Endodermal cell (in vitro differentiated cells): Measurements from ENCODE around the gene KCNH4. TPM values are rescaled to one million over a fixed set of nuclear protein-coding genes. Genes with fewer than 3 reads are reported as not detected.
"Not testable (repeated sequence)": the region's sequence is repeated elsewhere in the genome, so short reads cannot be mapped to it uniquely, and the experiment has no call there.

Experiments used
- DNase-seq: peaks from one replicate; pipeline ENCODE4 v3.0.0-alpha.2; 2017
- H3K27ac ChIP-seq: 2 replicates; pipeline ENCODE4 v1.5.1; 2013; ENCODE audit warnings: mild to moderate bottlenecking, low read depth, low read length, moderate library complexity
- H3K27me3 ChIP-seq: 2 replicates; pipeline ENCODE4 v1.6.1; 2013; ENCODE audit warnings: mild to moderate bottlenecking, low read length, moderate library complexity; ENCODE audit not compliant: insufficient read depth, control insufficient read depth, poor library complexity, severe bottlenecking
- H3K36me3 ChIP-seq: 2 replicates; pipeline ENCODE4 v1.7.0; 2013; ENCODE audit warnings: mild to moderate bottlenecking, low read length, moderate library complexity; ENCODE audit not compliant: control insufficient read depth, insufficient read depth
- H3K4me1 ChIP-seq: one replicate; pipeline ENCODE4 v1.7.0; 2013; ENCODE audit warnings: low read length; ENCODE audit not compliant: control insufficient read depth, insufficient read depth
- H3K4me3 ChIP-seq: 2 replicates; pipeline ENCODE4 v1.5.1; 2013; ENCODE audit warnings: mild to moderate bottlenecking, low read length, moderate library complexity
- H3K9ac ChIP-seq: 2 replicates; pipeline ENCODE4 v1.6.1; 2013; ENCODE audit warnings: mild to moderate bottlenecking, low read length, moderate library complexity; ENCODE audit not compliant: poor library complexity, severe bottlenecking; ENCODE audit errors: extremely low read depth
- H3K9me3 ChIP-seq: 2 replicates; pipeline ENCODE4 v1.6.1; 2013; ENCODE audit warnings: mild to moderate bottlenecking, low read length, moderate library complexity; ENCODE audit not compliant: control insufficient read depth
- H3K27ac Mint-ChIP-seq: 2 replicates; pipeline ENCODE4 v1.8.0; 2020; ENCODE audit warnings: mixed read lengths
- H3K27me3 Mint-ChIP-seq: 2 replicates; pipeline ENCODE4 v1.8.0; 2021; ENCODE audit warnings: mild to moderate bottlenecking, mixed read lengths; ENCODE audit not compliant: insufficient read depth
- H3K36me3 Mint-ChIP-seq: 2 replicates; pipeline ENCODE4 v1.8.0; 2020; ENCODE audit warnings: low read depth, mixed read lengths
- H3K4me1 Mint-ChIP-seq: 2 replicates; pipeline ENCODE4 v1.8.0; 2020; ENCODE audit warnings: mixed read lengths
- H3K4me3 Mint-ChIP-seq: 2 replicates; pipeline ENCODE4 v1.8.0; 2020; ENCODE audit warnings: mild to moderate bottlenecking, moderate library complexity, mixed read lengths
- H3K9me3 Mint-ChIP-seq: 2 replicates; pipeline ENCODE4 v1.8.0; 2020; ENCODE audit warnings: mild to moderate bottlenecking, mixed read lengths
- WGBS, 2 experiments: methylation state at CpG; one replicate each; pipeline versions ENCODE4 v1.1.5 to v1.1.7; 2013; ENCODE audit warnings: missing lambda C conversion rate in 2 of 2, mixed read lengths in 1 of 2; ENCODE audit not compliant: insufficient coverage in 1 of 2, insufficient read length in 1 of 2; 5-methylcytosine and 5-hydroxymethylcytosine counted together
- total RNA-seq, 2 donors: library from RNA; stranded (reverse); fragmentation: NEBNext Ultra II Directional in 1 of 2; extraction: Animal tissue kit (Norgen Biotek cat#: 25700) in 1 of 2; gene quantifications; 2 replicates in 1 of 2; 3 replicates in 1 of 2; pipeline ENCODE4 v1.2.1, GENCODE V29; 2021
- TF ChIP-seq, protein P1 (sequence below): fragments of 200-600 bp; sonication (generic); conservative IDR thresholded peaks from 2 replicates; pipeline ENCODE4 v1.5.0; 2021; ENCODE audit warnings: antibody characterized with exemption, mild to moderate bottlenecking

The KCNH4 gene
- total RNA-seq, 2 donors from 2014 or later, result not detected

DNA sequence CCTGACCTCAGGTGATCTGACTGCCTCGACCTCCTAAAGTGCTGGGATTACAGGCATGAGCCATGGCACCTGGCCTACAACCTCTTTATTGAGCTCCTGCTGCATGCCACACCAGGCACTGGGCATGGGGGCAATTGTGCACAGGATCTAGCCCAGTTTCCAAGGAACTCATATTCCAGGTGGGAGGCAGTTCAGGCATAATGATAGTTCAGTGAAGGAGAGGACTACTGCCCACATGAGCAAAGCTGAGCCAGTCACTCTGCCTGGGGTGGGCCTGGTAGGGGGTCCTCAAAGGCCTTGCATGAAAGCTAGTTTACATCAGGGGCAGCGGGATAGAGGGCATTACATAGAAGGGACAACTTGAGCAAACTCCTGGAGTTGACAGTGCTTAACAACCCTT, 6.9 kb upstream of the KCNH4 start:
- H3K9me3 Mint-ChIP-seq, result no peaks in the 10 kb centered on the region
- TF ChIP-seq, protein P1, sequence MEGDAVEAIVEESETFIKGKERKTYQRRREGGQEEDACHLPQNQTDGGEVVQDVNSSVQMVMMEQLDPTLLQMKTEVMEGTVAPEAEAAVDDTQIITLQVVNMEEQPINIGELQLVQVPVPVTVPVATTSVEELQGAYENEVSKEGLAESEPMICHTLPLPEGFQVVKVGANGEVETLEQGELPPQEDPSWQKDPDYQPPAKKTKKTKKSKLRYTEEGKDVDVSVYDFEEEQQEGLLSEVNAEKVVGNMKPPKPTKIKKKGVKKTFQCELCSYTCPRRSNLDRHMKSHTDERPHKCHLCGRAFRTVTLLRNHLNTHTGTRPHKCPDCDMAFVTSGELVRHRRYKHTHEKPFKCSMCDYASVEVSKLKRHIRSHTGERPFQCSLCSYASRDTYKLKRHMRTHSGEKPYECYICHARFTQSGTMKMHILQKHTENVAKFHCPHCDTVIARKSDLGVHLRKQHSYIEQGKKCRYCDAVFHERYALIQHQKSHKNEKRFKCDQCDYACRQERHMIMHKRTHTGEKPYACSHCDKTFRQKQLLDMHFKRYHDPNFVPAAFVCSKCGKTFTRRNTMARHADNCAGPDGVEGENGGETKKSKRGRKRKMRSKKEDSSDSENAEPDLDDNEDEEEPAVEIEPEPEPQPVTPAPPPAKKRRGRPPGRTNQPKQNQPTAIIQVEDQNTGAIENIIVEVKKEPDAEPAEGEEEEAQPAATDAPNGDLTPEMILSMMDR, result no peak
- no peaks in the 10 kb centered on the region for H3K36me3 ChIP-seq
- WGBS, 2 experiments, result 86 to 94% methylated on average over 2 of the region's 2 CpGs
- no peak overlapping the region for H3K27ac ChIP-seq
- peaks cover 4% of the 10 kb centered on the region for H3K4me1 Mint-ChIP-seq
- no peak overlapping the region for H3K9ac ChIP-seq
- H3K4me1 ChIP-seq, result peaks cover 4% of the 10 kb centered on the region
- no peaks in the 10 kb centered on the region for H3K9me3 ChIP-seq
- no peak overlapping the region for H3K27ac Mint-ChIP-seq
- peaks cover 33% of the 10 kb centered on the region for H3K27me3 Mint-ChIP-seq
- no peaks in the 10 kb centered on the region for H3K36me3 Mint-ChIP-seq
- DNase-seq, result peak; percentile 40
- peaks cover 20% of the 10 kb centered on the region for H3K27me3 ChIP-seq
- H3K4me3 Mint-ChIP-seq, result no peak overlapping the region
- no peak overlapping the region for H3K4me3 ChIP-seq

DNA sequence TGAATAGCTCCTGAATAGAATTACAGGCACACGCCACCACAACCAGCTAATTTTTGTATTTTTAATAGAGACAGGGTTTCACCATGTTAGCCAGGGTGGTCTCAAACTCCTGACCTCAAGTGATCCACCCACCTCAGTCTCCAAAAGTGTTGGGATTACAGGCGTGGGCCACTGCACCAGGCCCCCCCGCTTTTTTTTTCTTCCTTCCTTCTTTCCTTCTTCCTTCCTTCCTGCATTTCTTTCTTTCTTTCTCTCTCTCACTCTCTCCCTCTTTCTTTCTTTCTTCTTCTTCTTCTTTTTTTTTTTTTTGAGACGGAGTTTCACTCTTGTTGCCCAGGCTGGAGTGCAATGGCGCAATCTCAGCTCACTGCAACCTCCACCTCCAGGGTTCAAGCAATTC, 5.2 kb upstream of the KCNH4 start:
- not testable (repeated sequence) for H3K27ac Mint-ChIP-seq, H3K4me3 Mint-ChIP-seq, H3K36me3 ChIP-seq, DNase-seq, H3K36me3 Mint-ChIP-seq, H3K4me1 Mint-ChIP-seq, H3K27ac ChIP-seq, H3K9me3 ChIP-seq, H3K4me3 ChIP-seq, H3K9ac ChIP-seq, H3K4me1 ChIP-seq, H3K9me3 Mint-ChIP-seq
- WGBS, 2 experiments, result 87 to 100% methylated on average over 2 to 5 of the region's 5 CpGs
- peaks cover 50% of the 10 kb centered on the region for H3K27me3 Mint-ChIP-seq
- H3K27me3 ChIP-seq, result peaks cover 36% of the 10 kb centered on the region

DNA sequence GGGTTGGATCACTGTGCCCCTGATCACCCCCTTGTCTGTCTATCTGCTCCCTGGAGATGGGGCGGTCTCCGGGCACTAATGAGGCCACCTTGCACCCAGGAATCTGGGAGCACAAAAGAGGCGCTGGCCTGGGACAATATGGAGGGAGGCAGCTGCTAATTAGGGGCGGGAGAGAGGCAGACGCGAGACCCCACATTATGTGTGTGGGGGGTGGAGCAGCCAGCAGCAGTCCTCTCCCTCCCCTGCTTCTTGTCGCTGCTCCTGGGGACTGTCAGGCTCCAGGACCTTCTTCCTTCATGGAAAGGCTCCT, 4.6 kb upstream of the KCNH4 start:
- Histone ChIP-seq H3K27ac (peak overlapping the region; percentile 32), H3K4me3 (no peak overlapping the region), H3K27me3 (peaks cover 43% of the 10 kb centered on the region), H3K9ac (no peak overlapping the region), H3K4me1 (peaks cover 4% of the 10 kb centered on the region), H3K9me3 (no peaks in the 10 kb centered on the region), H3K36me3 (no peaks in the 10 kb centered on the region)
- H3K27me3 Mint-ChIP-seq, result peaks cover 54% of the 10 kb centered on the region
- no peak overlapping the region for H3K27ac Mint-ChIP-seq
- H3K4me1 Mint-ChIP-seq, result peaks cover 4% of the 10 kb centered on the region
- no peaks in the 10 kb centered on the region for H3K9me3 Mint-ChIP-seq
- TF ChIP-seq, protein P1, result no peak
- WGBS, 2 experiments, result 51 to 76% methylated on average over 4 to 7 of the region's 7 CpGs
- H3K36me3 Mint-ChIP-seq, result no peaks in the 10 kb centered on the region
- DNase-seq, result no peak
- no peak overlapping the region for H3K4me3 Mint-ChIP-seq
